KMS-11 (cell line): Measurements from ENCODE around the gene MAGI3.

ENCODE experiments used
- H2AFZ ChIP-seq: fragments of 200-600 bp; sonication (generic); 2 replicates; pipeline ENCODE4 v1.6.1; 2016; ENCODE audit warnings: antibody characterized with exemption, mixed run types, low read depth
- H3K27ac ChIP-seq: fragments of 200-600 bp; sonication (generic); 2 replicates; pipeline ENCODE4 v1.6.1; 2016; ENCODE audit warnings: mild to moderate bottlenecking, mixed run types
- H3K27me3 ChIP-seq: fragments of 200-600 bp; sonication (generic); 2 replicates; pipeline ENCODE4 v1.6.1; 2017; ENCODE audit warnings: mild to moderate bottlenecking, low read depth, mixed run types, moderate library complexity; ENCODE audit not compliant: insufficient read depth
- H3K36me3 ChIP-seq: fragments of 200-600 bp; sonication (generic); 2 replicates; pipeline ENCODE4 v1.6.1; 2017; ENCODE audit warnings: mild to moderate bottlenecking, mixed run types; ENCODE audit not compliant: insufficient read depth
- H3K4me1 ChIP-seq: fragments of 200-600 bp; sonication (generic); 2 replicates; pipeline ENCODE4 v1.6.1; 2016; ENCODE audit warnings: mild to moderate bottlenecking, low read depth, mixed run types; ENCODE audit not compliant: poor library complexity, severe bottlenecking
- H3K4me2 ChIP-seq: fragments of 200-600 bp; sonication (generic); 2 replicates; pipeline ENCODE4 v1.7.0; 2016; ENCODE audit warnings: mild to moderate bottlenecking, mixed run types
- H3K4me3 ChIP-seq: fragments of 200-600 bp; sonication (generic); IDR thresholded peaks from 2 replicates; pipeline ENCODE4 v1.6.1; 2017; ENCODE audit warnings: low read depth, low read length, mixed read lengths; ENCODE audit not compliant: insufficient read depth
- H3K79me2 ChIP-seq: fragments of 200-600 bp; sonication (generic); 2 replicates; pipeline ENCODE4 v1.6.1; 2016; ENCODE audit warnings: low read depth, mixed run types; ENCODE audit not compliant: insufficient read depth
- H3K9ac ChIP-seq: fragments of 200-600 bp; sonication (generic); 2 replicates; pipeline ENCODE4 v1.6.1; 2016; ENCODE audit warnings: mild to moderate bottlenecking, mixed run types
- H4K20me1 ChIP-seq: fragments of 200-600 bp; sonication (generic); 2 replicates; pipeline ENCODE4 v1.6.1; 2016; ENCODE audit warnings: mild to moderate bottlenecking, mixed run types; ENCODE audit not compliant: insufficient read depth
- TF ChIP-seq, protein P1 (sequence below): fragments of 200-600 bp; sonication (generic); conservative IDR thresholded peaks from 2 replicates; pipeline ENCODE4 v1.6.1; 2017; ENCODE audit warnings: low read depth, mild to moderate bottlenecking, antibody characterized with exemption, low read length, moderate library complexity, mixed read lengths

MAGI3 gene

DNA sequence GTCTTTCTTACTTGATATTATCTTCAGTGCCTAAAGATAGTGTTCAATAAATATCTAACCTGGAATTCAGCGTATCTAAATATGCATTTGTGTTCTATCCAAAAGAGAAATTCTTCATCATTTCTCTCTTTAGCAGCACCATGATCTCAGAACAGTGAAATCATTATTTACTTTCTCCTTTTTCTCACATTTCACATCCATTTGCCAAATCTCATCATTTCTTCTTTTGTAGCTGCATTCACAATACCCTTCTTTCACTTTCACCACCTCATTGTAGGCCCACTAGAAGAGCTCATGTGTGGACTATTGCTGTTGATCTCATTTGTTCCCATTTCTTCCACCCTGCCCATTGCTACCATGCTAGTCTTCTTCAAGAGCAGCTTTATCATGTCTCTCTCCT is 191.0 kb downstream of the MAGI3 start:
- Histone ChIP-seq H3K4me1 (no peaks in the 10 kb centered on the region), H3K36me3 (no peaks in the 10 kb centered on the region), H2AFZ (no peak overlapping the region), H3K4me2 (no peak overlapping the region), H3K9ac (no peak overlapping the region), H4K20me1 (no peaks in the 10 kb centered on the region), H3K27ac (no peak overlapping the region), H3K79me2 (no peaks in the 10 kb centered on the region), H3K27me3 (no peaks in the 10 kb centered on the region), H3K4me3 (no peak overlapping the region)
- TF ChIP-seq, protein P1, sequence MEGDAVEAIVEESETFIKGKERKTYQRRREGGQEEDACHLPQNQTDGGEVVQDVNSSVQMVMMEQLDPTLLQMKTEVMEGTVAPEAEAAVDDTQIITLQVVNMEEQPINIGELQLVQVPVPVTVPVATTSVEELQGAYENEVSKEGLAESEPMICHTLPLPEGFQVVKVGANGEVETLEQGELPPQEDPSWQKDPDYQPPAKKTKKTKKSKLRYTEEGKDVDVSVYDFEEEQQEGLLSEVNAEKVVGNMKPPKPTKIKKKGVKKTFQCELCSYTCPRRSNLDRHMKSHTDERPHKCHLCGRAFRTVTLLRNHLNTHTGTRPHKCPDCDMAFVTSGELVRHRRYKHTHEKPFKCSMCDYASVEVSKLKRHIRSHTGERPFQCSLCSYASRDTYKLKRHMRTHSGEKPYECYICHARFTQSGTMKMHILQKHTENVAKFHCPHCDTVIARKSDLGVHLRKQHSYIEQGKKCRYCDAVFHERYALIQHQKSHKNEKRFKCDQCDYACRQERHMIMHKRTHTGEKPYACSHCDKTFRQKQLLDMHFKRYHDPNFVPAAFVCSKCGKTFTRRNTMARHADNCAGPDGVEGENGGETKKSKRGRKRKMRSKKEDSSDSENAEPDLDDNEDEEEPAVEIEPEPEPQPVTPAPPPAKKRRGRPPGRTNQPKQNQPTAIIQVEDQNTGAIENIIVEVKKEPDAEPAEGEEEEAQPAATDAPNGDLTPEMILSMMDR: no peak

DNA sequence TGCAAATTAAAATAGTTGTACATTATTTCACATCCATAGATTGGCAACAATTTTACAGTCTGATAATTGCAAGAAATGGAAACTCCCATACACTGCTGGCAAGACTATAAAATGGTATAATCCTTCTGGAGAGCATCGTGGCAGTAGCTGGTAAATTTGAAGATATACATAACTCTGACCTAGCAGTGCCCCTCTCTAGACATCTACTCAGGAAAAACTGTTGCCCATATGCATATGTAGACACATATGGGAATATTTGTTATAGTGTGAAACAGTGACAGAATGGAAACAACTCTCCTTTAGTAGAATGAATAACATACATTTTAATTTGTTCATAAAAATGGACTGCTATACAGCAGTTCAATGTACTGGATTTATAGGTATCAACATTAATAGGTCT is 191.8 kb downstream of the MAGI3 start:
- H3K36me3 ChIP-seq: no peaks in the 10 kb centered on the region
- no peak overlapping the region for H3K4me3 ChIP-seq
- H3K79me2 ChIP-seq: no peaks in the 10 kb centered on the region
- H3K9ac ChIP-seq: no peak overlapping the region
- H3K27ac ChIP-seq: no peak overlapping the region
- no peaks in the 10 kb centered on the region for H3K27me3 ChIP-seq
- H4K20me1 ChIP-seq: no peaks in the 10 kb centered on the region
- H3K4me2 ChIP-seq: no peak overlapping the region
- H3K4me1 ChIP-seq: no peaks in the 10 kb centered on the region
- H2AFZ ChIP-seq: no peak overlapping the region
- TF ChIP-seq, protein P1: no peak

DNA sequence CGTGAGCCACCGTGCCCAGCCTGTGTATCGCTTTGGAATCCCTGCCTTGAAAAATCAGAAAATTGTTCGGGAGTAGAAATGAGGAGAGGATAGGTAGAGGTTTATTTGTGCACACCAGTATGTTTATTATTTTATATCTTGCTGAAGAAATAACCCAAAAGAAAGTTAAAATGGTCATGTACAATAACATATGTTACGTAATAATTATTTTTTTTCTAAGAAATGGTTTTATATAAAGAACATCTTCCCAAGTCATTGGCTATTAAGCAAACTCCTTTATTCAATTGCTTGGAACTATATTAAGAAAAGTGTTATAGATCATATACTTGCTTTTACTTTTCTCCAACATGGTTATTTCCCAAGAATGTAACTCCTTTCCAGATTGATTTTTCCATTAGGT is 197.2 kb downstream of the MAGI3 start:
- H3K4me2 ChIP-seq: no peak overlapping the region
- no peak overlapping the region for H3K27ac ChIP-seq
- H3K79me2 ChIP-seq: no peaks in the 10 kb centered on the region

DNA sequence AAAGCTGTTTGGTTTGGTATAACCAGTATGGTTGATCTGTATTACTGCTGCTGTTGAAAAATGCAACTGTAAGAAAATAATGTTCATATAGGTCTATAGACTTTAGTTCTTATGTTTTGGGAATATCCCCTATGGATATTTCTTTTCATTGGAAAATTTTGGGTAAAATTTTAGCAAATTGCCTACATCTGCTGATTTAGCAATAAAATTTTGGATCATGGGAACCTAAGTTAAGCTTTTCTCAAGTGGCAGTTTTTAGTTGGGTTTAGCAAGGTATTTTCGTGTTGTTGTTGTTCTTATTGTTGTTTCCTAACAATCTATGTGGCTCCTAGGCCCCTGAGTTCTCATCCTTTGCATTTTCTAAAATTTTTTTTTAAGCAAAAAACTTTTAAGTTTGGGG is 201.9 kb downstream of the MAGI3 start:
- H3K4me1 ChIP-seq: no peaks in the 10 kb centered on the region
- no peak overlapping the region for H3K27ac ChIP-seq
- H3K27me3 ChIP-seq: no peaks in the 10 kb centered on the region
- no peaks in the 10 kb centered on the region for H3K79me2 ChIP-seq
- TF ChIP-seq, protein P1: no peak
- H3K36me3 ChIP-seq: no peaks in the 10 kb centered on the region
- no peak overlapping the region for H3K4me2 ChIP-seq
- no peak overlapping the region for H3K9ac ChIP-seq
- H3K4me3 ChIP-seq: no peak overlapping the region
- H4K20me1 ChIP-seq: no peaks in the 10 kb centered on the region
- H2AFZ ChIP-seq: no peak overlapping the region

More for the DNA sequence above, 197.2 kb downstream of the MAGI3 start:
- H2AFZ ChIP-seq: no peak overlapping the region
- H3K27me3 ChIP-seq: no peaks in the 10 kb centered on the region
- no peak overlapping the region for H3K4me3 ChIP-seq
- H3K4me1 ChIP-seq: no peaks in the 10 kb centered on the region
- TF ChIP-seq, protein P1: no peak
- no peaks in the 10 kb centered on the region for H3K36me3 ChIP-seq
- no peak overlapping the region for H3K9ac ChIP-seq
- no peaks in the 10 kb centered on the region for H4K20me1 ChIP-seq
